Stimulated activated CD8-positive, alpha-beta memory T cell treated with anti-CD3 and anti-CD28 coated beads, Interleukin-4, amount 100 ng/mL, for 4 hours (primary cell): Measurements from ENCODE around the gene NRF1.

Source experiments
- DNase-seq, 2 donors: peaks; one replicate each; pipeline ENCODE4 v3.0.0-alpha.2; 2020; ENCODE audit warnings: low read depth in 2 of 2, low spot score in 1 of 2

NRF1 gene

GRCh38 chr7:129730159-129730558, 118.6 kb downstream of the NRF1 start:
- no peak for DNase-seq

GRCh38 chr7:129734400-129734799, 122.9 kb downstream of the NRF1 start:
- no peak for DNase-seq

GRCh38 chr7:129739427-129739826, 127.9 kb downstream of the NRF1 start:
- DNase-seq = no peak

- DNase-seq = no peak
Measured at GRCh38 chr7:129740574-129741410, 129.3 kb downstream of the NRF1 start.

- no peak for DNase-seq
Measured at GRCh38 chr7:129741743-129742213, 130.3 kb downstream of the NRF1 start.

- no peak for DNase-seq
Measured at GRCh38 chr7:129742256-129742655, 130.7 kb downstream of the NRF1 start.

GRCh38 chr7:129746857-129747529, 135.5 kb downstream of the NRF1 start:
- DNase-seq = no peak

GRCh38 chr7:129748356-129749109, 137.0 kb downstream of the NRF1 start:
- DNase-seq = no peak

GRCh38 chr7:129750091-129750490, 138.6 kb downstream of the NRF1 start:
- no peak for DNase-seq

- DNase-seq = no peak
Measured at GRCh38 chr7:129750501-129750900, 139.0 kb downstream of the NRF1 start.

GRCh38 chr7:129751916-129752315, 140.4 kb downstream of the NRF1 start:
- DNase-seq = no peak

GRCh38 chr7:129752760-129753159, 141.2 kb downstream of the NRF1 start:
- DNase-seq = no peak

- no peak for DNase-seq
Measured at GRCh38 chr7:129754406-129754805, 142.9 kb downstream of the NRF1 start.

- no peak for DNase-seq
Measured at GRCh38 chr7:129757991-129758390, 146.5 kb downstream of the NRF1 start.

GRCh38 chr7:129762387-129762969, 151.0 kb downstream of the NRF1 start:
- DNase-seq = no peak

GRCh38 chr7:129764247-129765084, 152.9 kb downstream of the NRF1 start:
- DNase-seq = no peak

- no peak for DNase-seq
Measured at GRCh38 chr7:129765352-129765751, 153.8 kb downstream of the NRF1 start.

- DNase-seq = no peak
Measured at GRCh38 chr7:129767120-129768015, 155.8 kb downstream of the NRF1 start.

- no peak for DNase-seq
Measured at GRCh38 chr7:129768614-129769399, 157.3 kb downstream of the NRF1 start.
